Measurements from ENCODE around the gene UBAC2. TPM values are rescaled to one million over a fixed set of nuclear protein-coding genes. Genes with fewer than 3 reads are reported as not detected.
A peak's percentile ranks its signal among the peaks of the same experiment; 100 is the strongest.

The UBAC2 gene
- total RNA-seq, 1 experiment from 2014 or later: 41.0 TPM

DNA sequence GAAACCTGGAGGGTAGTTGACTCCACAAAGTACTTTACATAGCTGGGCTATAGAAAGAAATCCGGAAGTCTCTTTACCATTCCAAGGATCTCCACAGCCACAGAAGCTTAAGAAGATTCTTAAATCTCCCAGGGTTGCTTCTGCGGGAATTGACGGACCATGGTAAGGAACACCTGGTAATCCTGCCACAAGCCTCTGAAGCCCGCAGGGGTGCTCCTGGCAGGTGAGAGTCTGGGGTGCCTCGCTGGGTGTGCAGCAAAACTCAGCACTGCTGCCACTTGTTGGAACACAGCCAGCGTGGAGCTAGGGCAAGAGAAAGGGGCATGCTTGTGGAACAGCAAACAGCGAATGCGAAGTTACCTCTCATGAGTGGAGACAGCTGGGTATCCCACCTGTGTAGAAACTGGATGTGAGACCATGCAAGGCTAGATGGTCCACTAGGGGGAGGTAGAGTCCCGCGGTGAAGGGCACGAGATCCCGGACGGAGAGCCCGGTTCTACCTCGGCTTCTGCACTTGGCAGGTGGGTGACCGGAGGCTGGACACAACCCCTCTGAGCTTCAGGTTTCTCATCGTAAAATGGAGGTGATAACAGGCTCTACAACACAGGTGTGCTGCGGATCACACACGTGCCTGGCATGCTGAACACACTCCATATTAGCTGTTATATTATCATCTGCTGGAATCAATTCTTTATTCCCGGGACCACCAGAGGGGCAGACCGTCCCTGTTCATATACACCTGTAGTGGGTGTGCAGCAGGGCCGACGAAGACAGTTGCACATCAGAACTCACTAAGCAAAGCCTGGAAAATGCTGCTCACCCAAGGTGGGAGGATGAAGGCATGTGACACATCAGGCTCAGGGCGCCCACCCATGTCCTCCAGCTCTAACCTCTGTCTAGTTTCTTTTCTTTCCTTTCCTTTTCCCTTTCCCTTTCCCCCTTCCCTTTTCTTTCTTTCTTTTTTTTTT lies 24.1 kb upstream of the UBAC2 start:
- DNase-seq: peak; percentile 66
- BruUV-seq (replicated peaks): no TSS peak
- Mint-ChIP-seq H3K27ac (ENCODE audit: unreplicated experiment) (no peak overlapping the region), H3K36me3 (ENCODE audit: insufficient read depth, unreplicated experiment) (no peaks in the 10 kb centered on the region), H3K27me3 (ENCODE audit: unreplicated experiment) (no peaks in the 10 kb centered on the region), H3K9me3 (ENCODE audit: low read depth, unreplicated experiment) (no peaks in the 10 kb centered on the region), H3K4me3 (ENCODE audit: low read depth, unreplicated experiment) (no peak overlapping the region), H3K4me1 (ENCODE audit: low read depth, unreplicated experiment) (no peaks in the 10 kb centered on the region)
- CTCF ChIA-PET: interaction anchor here (0.7 to 1.5 kb wide), 2 partner anchors 89 to 109 kb away, joined by 5 to 14 read pairs; no protein-coding TSS in a partner anchor
- intact Hi-C loops (cut with micrococcal nuclease; ENCODE audit: unreplicated experiment): loop anchor here (1.0 to 2.0 kb wide), 2 partner anchors 89 to 260 kb away; no protein-coding TSS in a partner anchor
- peak; percentile 45 for TF ChIP-seq CTCF (IDR thresholded peaks at IDR 0.05; ENCODE audit: unreplicated experiment)

- no peak for TF ChIP-seq CTCF (IDR thresholded peaks at IDR 0.05; ENCODE audit: unreplicated experiment)
- H3K4me3 Mint-ChIP-seq (ENCODE audit: low read depth, unreplicated experiment): no peak overlapping the region
- no peaks in the 10 kb centered on the region for H3K36me3 Mint-ChIP-seq (ENCODE audit: insufficient read depth, unreplicated experiment)
- DNase-seq: no peak
- BruUV-seq (replicated peaks): no TSS peak
- H3K9me3 Mint-ChIP-seq (ENCODE audit: low read depth, unreplicated experiment): no peaks in the 10 kb centered on the region
- no peaks in the 10 kb centered on the region for H3K4me1 Mint-ChIP-seq (ENCODE audit: low read depth, unreplicated experiment)
- CTCF ChIA-PET: no interaction called here
- no peaks in the 10 kb centered on the region for H3K27me3 Mint-ChIP-seq (ENCODE audit: unreplicated experiment)
- H3K27ac Mint-ChIP-seq (ENCODE audit: unreplicated experiment): no peak overlapping the region
- intact Hi-C loops (cut with micrococcal nuclease; ENCODE audit: unreplicated experiment): no loop called here
Observed at GRCh38 chr13:99178636-99179035, 22.0 kb upstream of the UBAC2 start.

GRCh38 chr13:99179460-99179859 lies 21.2 kb upstream of the UBAC2 start:
- Mint-ChIP-seq H3K36me3 (ENCODE audit: insufficient read depth, unreplicated experiment) (no peaks in the 10 kb centered on the region), H3K4me3 (ENCODE audit: low read depth, unreplicated experiment) (no peak overlapping the region), H3K9me3 (ENCODE audit: low read depth, unreplicated experiment) (no peaks in the 10 kb centered on the region), H3K27ac (ENCODE audit: unreplicated experiment) (no peak overlapping the region), H3K27me3 (ENCODE audit: unreplicated experiment) (no peaks in the 10 kb centered on the region), H3K4me1 (ENCODE audit: low read depth, unreplicated experiment) (no peaks in the 10 kb centered on the region)
- BruUV-seq (replicated peaks): no TSS peak
- no peak for TF ChIP-seq CTCF (IDR thresholded peaks at IDR 0.05; ENCODE audit: unreplicated experiment)
- intact Hi-C loops (cut with micrococcal nuclease; ENCODE audit: unreplicated experiment): no loop called here
- no peak for DNase-seq
- CTCF ChIA-PET: no interaction called here

DNA sequence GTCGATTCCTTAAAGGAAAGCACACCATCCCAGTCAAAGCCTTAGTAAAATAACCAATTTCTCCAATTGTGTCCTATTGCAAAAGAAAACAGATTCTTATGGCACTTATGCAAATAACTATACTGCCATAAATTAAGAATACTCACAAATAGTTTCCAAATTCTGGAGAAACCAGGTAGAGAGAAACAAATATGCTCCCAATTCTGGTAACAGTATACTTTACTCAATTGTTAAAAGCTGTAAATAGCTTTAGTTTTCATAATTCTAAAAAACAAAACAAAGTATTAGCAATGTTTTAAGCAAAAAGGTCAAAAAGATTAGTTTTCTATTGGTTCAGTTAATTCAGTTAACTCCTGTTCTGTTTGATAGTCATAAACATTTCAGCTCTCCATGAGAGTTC lies 18.2 kb upstream of the UBAC2 start:
- DNase-seq: no peak
- H3K9me3 Mint-ChIP-seq (ENCODE audit: low read depth, unreplicated experiment): no peaks in the 10 kb centered on the region
- no TSS peak for BruUV-seq (replicated peaks)
- intact Hi-C loops (cut with micrococcal nuclease; ENCODE audit: unreplicated experiment): no loop called here
- H3K27me3 Mint-ChIP-seq (ENCODE audit: unreplicated experiment): no peaks in the 10 kb centered on the region
- H3K36me3 Mint-ChIP-seq (ENCODE audit: insufficient read depth, unreplicated experiment): no peaks in the 10 kb centered on the region
- H3K4me3 Mint-ChIP-seq (ENCODE audit: low read depth, unreplicated experiment): no peak overlapping the region
- no peak for TF ChIP-seq CTCF (IDR thresholded peaks at IDR 0.05; ENCODE audit: unreplicated experiment)
- no peaks in the 10 kb centered on the region for H3K4me1 Mint-ChIP-seq (ENCODE audit: low read depth, unreplicated experiment)
- H3K27ac Mint-ChIP-seq (ENCODE audit: unreplicated experiment): no peak overlapping the region
- CTCF ChIA-PET: interaction anchor here (0.5 kb wide), 1 partner anchor 606 kb away, joined by 3 read pairs; no protein-coding TSS in a partner anchor
